NCI-H2029 (cell line): ENCODE data around the gene PTHLH.

Experiments
- DNase-seq: peaks from one replicate; lab custom pipeline; 2025; lab: John Stamatoyannopoulos, UW

Gene PTHLH

GRCh38 chr12:27937768-27938167, 34.8 kb downstream of the PTHLH start:
- DNase-seq, result no peak

GRCh38 chr12:27936196-27936595, 36.3 kb downstream of the PTHLH start:
- DNase-seq, result no peak

DNA sequence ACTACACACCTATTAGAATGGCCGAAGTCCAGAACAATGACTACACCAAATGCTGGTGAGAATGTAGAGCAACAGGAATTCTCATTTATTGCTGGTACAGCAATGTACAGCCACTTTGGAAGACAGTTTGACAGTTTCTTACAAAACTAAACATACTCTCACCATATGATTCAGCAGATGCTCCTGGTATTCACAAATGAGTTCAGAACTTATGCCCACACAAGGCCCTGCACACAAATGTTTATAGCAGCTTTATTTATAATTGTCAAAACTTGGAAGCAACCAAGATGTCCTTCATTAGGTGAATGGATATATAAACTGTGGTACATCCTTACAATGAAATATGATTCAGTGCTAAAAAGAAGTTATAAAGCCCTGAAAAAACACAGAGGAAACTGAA, 38.3 kb downstream of the PTHLH start:
- DNase-seq, result no peak

GRCh38 chr12:27931390-27931789, 41.1 kb downstream of the PTHLH start:
- no peak for DNase-seq

DNA sequence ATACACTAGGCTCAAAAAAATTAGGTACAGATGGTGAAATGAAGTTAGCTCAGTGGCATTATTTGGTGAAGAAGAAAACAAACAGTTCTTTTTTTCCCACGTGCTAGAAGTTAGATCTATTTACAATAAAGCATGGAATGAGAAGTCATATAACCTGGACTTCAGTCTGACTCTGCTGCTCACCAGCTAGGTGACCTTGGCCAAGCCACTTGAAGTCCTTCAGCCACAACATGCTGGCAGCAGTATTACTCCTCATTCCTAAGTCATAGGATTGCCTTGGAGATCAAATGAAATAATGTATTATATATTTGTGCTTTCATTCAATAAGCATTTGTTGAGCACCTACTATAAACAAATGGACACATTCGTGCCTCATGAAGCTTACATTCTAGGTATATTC, 45.2 kb downstream of the PTHLH start:
- no peak for DNase-seq

GRCh38 chr12:27924350-27925135, 48.0 kb downstream of the PTHLH start:
- DNase-seq, result no peak

- DNase-seq, result peak; percentile 3
Observed at GRCh38 chr12:27922531-27923139, 49.9 kb downstream of the PTHLH start.

DNA sequence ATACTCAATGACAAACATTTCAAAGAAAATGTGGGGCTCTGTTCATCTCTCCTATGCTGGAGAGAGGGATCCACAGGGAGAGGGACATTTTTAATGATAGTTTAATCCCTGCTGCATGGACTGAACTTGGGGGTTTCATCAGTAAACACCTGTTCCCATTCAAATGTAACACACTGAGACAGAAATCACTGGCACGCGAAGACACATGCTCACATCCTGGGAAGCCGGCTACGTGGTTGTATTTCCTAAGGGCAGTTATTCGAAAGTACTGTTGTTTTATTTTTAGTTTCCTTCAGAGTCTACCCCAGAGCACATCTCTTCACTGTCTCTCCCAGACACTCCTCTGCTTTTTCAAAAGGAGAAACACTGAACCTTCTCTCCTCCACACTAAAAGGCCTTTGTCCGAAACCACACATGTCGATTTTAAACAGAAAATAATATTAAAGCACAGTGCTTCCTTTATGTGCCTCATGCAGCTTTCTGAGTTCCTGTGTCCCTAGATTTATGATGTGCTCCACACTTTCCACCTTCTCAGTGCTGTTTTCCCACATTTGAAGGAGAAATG, 52.8 kb downstream of the PTHLH start:
- no peak for DNase-seq

DNA sequence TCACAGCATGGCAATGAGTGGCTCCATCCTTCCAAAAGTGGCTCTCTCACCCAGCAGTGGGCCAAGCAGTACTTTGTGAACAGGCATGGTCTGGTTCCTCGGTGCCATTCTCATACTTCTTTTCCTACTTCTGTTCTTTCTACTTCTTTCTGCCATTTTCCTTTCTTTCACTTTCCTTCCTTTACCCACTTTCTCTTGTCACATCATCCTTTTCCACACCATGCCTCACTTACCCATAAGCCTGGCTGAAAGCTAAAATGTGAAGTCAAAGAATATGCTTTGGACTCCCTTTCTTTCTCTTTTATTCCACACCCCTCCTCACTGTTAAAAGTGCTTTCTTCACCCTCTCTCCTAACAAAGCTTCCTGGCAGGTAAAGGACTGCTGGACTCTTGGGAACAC, 57.0 kb downstream of the PTHLH start:
- DNase-seq, result no peak

GRCh38 chr12:27915021-27915420, 57.5 kb downstream of the PTHLH start:
- DNase-seq, result no peak

DNA sequence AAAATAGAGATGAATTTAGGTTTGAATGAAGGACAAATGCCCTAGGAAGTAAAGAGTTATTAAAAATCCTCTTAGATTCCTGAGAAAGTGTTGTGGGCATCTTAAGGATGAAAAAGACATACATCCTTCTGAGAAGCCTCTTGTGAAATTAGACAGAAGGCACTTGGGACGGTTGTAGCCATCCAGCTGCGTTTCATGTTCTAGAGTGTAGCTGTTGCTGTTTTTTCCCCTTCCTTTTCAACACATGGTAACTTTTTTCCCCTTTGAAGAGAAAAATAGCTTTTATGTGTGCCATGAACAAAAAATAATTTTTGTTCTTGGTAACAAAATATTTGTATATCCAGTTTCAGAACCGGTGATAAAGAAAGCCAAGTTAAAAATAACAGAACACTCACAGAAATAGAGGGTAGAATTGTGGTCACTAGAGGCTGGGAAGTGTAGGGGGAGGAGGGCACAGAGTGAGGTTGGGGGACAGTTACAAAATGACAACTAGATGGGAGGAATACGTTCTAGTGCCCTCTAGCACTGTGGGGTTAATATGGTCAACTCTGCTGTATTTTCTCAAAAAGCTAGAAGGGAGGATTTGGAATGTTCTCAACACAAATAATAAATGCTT, 58.4 kb downstream of the PTHLH start:
- DNase-seq, result no peak

DNA sequence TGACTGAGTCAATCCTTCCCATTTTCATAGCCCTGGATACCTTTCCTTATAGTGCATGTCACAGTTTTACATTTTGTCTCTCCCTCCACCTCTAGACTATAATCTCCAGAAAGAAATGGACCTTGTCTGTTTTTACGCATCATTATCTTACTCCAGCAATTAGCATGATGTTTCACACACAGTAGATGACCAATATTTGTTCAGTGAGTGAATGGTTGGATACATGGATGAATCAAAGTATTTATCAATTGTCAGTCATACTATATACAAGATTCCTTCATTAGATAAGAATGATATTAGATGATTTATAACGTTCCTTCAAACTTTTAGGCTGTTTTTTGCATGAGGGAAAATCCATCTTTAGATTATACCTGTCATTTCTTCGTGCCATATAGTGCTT, 61.1 kb downstream of the PTHLH start:
- no peak for DNase-seq
